Measurements from ENCODE around the gene ADAMTS2.

DNA sequence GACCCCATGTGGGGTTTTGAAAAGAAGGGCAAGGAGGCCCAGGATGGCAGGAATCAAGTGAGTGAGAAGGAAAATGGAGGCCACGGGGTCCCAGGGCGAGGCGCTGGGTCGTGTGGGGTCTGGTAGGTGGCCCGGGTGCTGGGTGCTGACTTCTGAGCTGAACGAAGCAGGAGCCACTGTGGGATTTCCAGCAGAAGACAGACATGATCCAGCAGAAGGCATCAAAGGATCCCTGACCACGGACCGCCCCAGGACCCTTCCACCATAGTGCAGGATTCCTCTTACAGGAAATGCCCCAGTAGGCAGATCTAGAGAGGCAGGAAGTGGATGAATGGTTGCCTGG, 106.7 kb downstream of the ADAMTS2 start:
- TF ChIP-seq CTCF (conservative IDR thresholded peaks at IDR 0.05; ENCODE audit: low read depth, low read length) (no peak), RAD21 (IDR thresholded peaks at IDR 0.05; ENCODE audit: low read length) (no peak), ELK1 (IDR thresholded peaks at IDR 0.05; ENCODE audit: borderline replicate concordance, low read depth, low read length) (no peak), POLR2A (IDR thresholded peaks at IDR 0.05; ENCODE audit: low read depth, low read length) (no peak), CEBPB (IDR thresholded peaks at IDR 0.05; ENCODE audit: low read depth, low read length) (no peak), MAZ (IDR thresholded peaks at IDR 0.05; ENCODE audit: borderline replicate concordance, low read depth, low read length) (no peak), RCOR1 (IDR thresholded peaks at IDR 0.05; ENCODE audit: insufficient replicate concordance, low read length) (no peak), CHD1 (IDR thresholded peaks at IDR 0.05; ENCODE audit: low read depth, low read length) (no peak)
